OCI-LY1 (cell line): ENCODE results near the gene OLIG2.

Experiments used
- H2AFZ ChIP-seq: fragments of 200-600 bp; sonication (generic), shearing (Covaris generic); 2 replicates; pipeline ENCODE4 v1.6.0; 2014; ENCODE audit warnings: antibody characterized with exemption, mild to moderate bottlenecking, low read length
- H3F3A ChIP-seq: fragments of 200-600 bp; sonication (generic), shearing (Covaris generic); 2 replicates; pipeline ENCODE4 v1.6.0; 2014; ENCODE audit warnings: mild to moderate bottlenecking, antibody characterized with exemption, low read length, moderate library complexity; ENCODE audit not compliant: insufficient read depth
- H3K27ac ChIP-seq: fragments of 200-600 bp; sonication (generic); 2 replicates; pipeline ENCODE4 v1.5.1; 2014; ENCODE audit warnings: low read length, mixed run types, mild to moderate bottlenecking, low read depth; ENCODE audit not compliant: poor library complexity, severe bottlenecking
- H3K27me3 ChIP-seq: fragments of 200-600 bp; sonication (generic); 2 replicates; pipeline ENCODE4 v1.6.0; 2014; ENCODE audit warnings: antibody characterized with exemption, mild to moderate bottlenecking, low read length, moderate library complexity; ENCODE audit not compliant: insufficient read depth
- H3K36me3 ChIP-seq: fragments of 200-600 bp; sonication (generic); 2 replicates; pipeline ENCODE4 v1.6.1; 2014; ENCODE audit warnings: mild to moderate bottlenecking, antibody characterized with exemption, low read length, moderate library complexity, mixed read lengths; ENCODE audit not compliant: insufficient read depth
- H3K4me1 ChIP-seq: fragments of 200-600 bp; sonication (generic); 2 replicates; pipeline ENCODE4 v1.5.1; 2014; ENCODE audit warnings: mild to moderate bottlenecking, low read length, moderate library complexity; ENCODE audit not compliant: insufficient read depth, severe bottlenecking
- H3K4me2 ChIP-seq: fragments of 200-600 bp; sonication (generic), shearing (Covaris generic); 2 replicates; pipeline ENCODE4 v1.6.1; 2014; ENCODE audit warnings: low read length
- H3K4me3 ChIP-seq: fragments of 200-600 bp; sonication (generic); 2 replicates; pipeline ENCODE4 v1.5.1; 2014; ENCODE audit warnings: low read length, low read depth, mild to moderate bottlenecking, mixed read lengths; ENCODE audit not compliant: poor library complexity, severe bottlenecking
- H3K79me2 ChIP-seq: fragments of 200-600 bp; shearing (Covaris generic); 2 replicates; pipeline ENCODE4 v1.6.1; 2016; ENCODE audit warnings: mixed run types, low read length, mixed read lengths; ENCODE audit not compliant: insufficient read depth
- H3K9ac ChIP-seq: fragments of 200-600 bp; sonication (generic), shearing (Covaris generic); 2 replicates; pipeline ENCODE4 v1.6.1; 2014; ENCODE audit warnings: mild to moderate bottlenecking, low read length, mixed read lengths
- H3K9me2 ChIP-seq: fragments of 200-600 bp; sonication (generic), shearing (Covaris generic); 2 replicates; pipeline ENCODE4 v1.6.1; 2014; ENCODE audit warnings: low read depth, mild to moderate bottlenecking, low read length, mixed read lengths
- H3K9me3 ChIP-seq: fragments of 200-600 bp; shearing (Covaris generic); 2 replicates; pipeline ENCODE4 v1.6.1; 2014; ENCODE audit warnings: low read length, mixed read lengths
- H4K20me1 ChIP-seq: fragments of 200-600 bp; sonication (generic), shearing (Covaris generic); 2 replicates; pipeline ENCODE4 v1.6.0; 2016; ENCODE audit warnings: mild to moderate bottlenecking, low read length; ENCODE audit not compliant: insufficient read depth
- EZH2 ChIP-seq: fragments of 200-600 bp; sonication (generic), shearing (Covaris generic); IDR thresholded peaks from 2 replicates; pipeline ENCODE4 v1.8.0; 2017; ENCODE audit warnings: borderline replicate concordance, mixed run types, mild to moderate bottlenecking, antibody characterized with exemption, low read length, moderate library complexity, mixed read lengths
- TF ChIP-seq, protein P1 (sequence below): fragments of 200-600 bp; sonication (generic), shearing (Covaris generic); IDR thresholded peaks from 2 replicates; pipeline ENCODE4 v1.5.1; 2017; ENCODE audit warnings: mild to moderate bottlenecking, antibody characterized with exemption, low read length, moderate library complexity, mixed read lengths

The OLIG2 gene

DNA sequence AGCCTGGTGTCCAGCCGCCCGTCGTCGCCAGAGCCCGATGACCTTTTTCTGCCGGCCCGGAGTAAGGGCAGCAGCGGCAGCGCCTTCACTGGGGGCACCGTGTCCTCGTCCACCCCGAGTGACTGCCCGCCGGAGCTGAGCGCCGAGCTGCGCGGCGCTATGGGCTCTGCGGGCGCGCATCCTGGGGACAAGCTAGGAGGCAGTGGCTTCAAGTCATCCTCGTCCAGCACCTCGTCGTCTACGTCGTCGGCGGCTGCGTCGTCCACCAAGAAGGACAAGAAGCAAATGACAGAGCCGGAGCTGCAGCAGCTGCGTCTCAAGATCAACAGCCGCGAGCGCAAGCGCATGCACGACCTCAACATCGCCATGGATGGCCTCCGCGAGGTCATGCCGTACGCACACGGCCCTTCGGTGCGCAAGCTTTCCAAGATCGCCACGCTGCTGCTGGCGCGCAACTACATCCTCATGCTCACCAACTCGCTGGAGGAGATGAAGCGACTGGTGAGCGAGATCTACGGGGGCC, 1.2 kb downstream of the OLIG2 start:
- Histone ChIP-seq H3K27ac (no peak overlapping the region), H3F3A (no peaks in the 10 kb centered on the region), H3K9me3 (no peaks in the 10 kb centered on the region), H3K4me2 (no peak overlapping the region), H3K36me3 (no peaks in the 10 kb centered on the region), H2AFZ (no peak overlapping the region), H4K20me1 (no peaks in the 10 kb centered on the region), H3K9ac (no peak overlapping the region), H3K79me2 (no peaks in the 10 kb centered on the region), H3K4me1 (no peaks in the 10 kb centered on the region), H3K27me3 (no peaks in the 10 kb centered on the region; the same call in 1 of the 2 replicates), H3K9me2 (no peaks in the 10 kb centered on the region), H3K4me3 (no peak overlapping the region)
- no peak for TF ChIP-seq EZH2
- TF ChIP-seq, protein P1, sequence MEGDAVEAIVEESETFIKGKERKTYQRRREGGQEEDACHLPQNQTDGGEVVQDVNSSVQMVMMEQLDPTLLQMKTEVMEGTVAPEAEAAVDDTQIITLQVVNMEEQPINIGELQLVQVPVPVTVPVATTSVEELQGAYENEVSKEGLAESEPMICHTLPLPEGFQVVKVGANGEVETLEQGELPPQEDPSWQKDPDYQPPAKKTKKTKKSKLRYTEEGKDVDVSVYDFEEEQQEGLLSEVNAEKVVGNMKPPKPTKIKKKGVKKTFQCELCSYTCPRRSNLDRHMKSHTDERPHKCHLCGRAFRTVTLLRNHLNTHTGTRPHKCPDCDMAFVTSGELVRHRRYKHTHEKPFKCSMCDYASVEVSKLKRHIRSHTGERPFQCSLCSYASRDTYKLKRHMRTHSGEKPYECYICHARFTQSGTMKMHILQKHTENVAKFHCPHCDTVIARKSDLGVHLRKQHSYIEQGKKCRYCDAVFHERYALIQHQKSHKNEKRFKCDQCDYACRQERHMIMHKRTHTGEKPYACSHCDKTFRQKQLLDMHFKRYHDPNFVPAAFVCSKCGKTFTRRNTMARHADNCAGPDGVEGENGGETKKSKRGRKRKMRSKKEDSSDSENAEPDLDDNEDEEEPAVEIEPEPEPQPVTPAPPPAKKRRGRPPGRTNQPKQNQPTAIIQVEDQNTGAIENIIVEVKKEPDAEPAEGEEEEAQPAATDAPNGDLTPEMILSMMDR = no peak

DNA sequence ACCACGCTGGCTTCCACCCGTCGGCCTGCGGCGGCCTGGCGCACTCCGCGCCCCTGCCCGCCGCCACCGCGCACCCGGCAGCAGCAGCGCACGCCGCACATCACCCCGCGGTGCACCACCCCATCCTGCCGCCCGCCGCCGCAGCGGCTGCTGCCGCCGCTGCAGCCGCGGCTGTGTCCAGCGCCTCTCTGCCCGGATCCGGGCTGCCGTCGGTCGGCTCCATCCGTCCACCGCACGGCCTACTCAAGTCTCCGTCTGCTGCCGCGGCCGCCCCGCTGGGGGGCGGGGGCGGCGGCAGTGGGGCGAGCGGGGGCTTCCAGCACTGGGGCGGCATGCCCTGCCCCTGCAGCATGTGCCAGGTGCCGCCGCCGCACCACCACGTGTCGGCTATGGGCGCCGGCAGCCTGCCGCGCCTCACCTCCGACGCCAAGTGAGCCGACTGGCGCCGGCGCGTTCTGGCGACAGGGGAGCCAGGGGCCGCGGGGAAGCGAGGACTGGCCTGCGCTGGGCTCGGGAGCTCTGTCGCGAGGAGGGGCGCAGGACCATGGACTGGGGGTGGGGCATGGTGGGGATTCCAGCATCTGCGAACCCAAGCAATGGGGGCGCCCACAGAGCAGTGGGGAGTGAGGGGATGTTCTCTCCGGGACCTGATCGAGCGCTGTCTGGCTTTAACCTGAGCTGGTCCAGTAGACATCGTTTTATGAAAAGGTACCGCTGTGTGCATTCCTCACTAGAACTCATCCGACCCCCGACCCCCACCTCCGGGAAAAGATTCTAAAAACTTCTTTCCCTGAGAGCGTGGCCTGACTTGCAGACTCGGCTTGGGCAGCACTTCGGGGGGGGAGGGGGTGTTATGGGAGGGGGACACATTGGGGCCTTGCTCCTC, 1.9 kb downstream of the OLIG2 start:
- H2AFZ ChIP-seq = no peak overlapping the region
- H4K20me1 ChIP-seq = no peaks in the 10 kb centered on the region
- H3F3A ChIP-seq = no peaks in the 10 kb centered on the region
- no peaks in the 10 kb centered on the region for H3K79me2 ChIP-seq
- no peaks in the 10 kb centered on the region for H3K9me3 ChIP-seq
- TF ChIP-seq EZH2 = no peak
- TF ChIP-seq, protein P1 = no peak
- H3K4me1 ChIP-seq = no peaks in the 10 kb centered on the region
- no peak overlapping the region for H3K4me3 ChIP-seq
- no peak overlapping the region for H3K27ac ChIP-seq
- no peaks in the 10 kb centered on the region; the same call in 1 of the 2 replicates for H3K27me3 ChIP-seq
- no peaks in the 10 kb centered on the region for H3K9me2 ChIP-seq
- H3K36me3 ChIP-seq = no peaks in the 10 kb centered on the region
- no peak overlapping the region for H3K9ac ChIP-seq
- no peak overlapping the region for H3K4me2 ChIP-seq

DNA sequence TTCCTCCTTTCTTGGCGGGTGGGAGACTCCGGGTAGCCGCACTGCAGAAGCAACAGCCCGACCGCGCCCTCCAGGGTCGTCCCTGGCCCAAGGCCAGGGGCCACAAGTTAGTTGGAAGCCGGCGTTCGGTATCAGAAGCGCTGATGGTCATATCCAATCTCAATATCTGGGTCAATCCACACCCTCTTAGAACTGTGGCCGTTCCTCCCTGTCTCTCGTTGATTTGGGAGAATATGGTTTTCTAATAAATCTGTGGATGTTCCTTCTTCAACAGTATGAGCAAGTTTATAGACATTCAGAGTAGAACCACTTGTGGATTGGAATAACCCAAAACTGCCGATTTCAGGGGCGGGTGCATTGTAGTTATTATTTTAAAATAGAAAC, 2.5 kb downstream of the OLIG2 start:
- Histone ChIP-seq H3K79me2 (no peaks in the 10 kb centered on the region), H4K20me1 (no peaks in the 10 kb centered on the region), H3K9me3 (no peaks in the 10 kb centered on the region), H2AFZ (no peak overlapping the region), H3K4me1 (no peaks in the 10 kb centered on the region), H3K27ac (no peak overlapping the region), H3F3A (no peaks in the 10 kb centered on the region), H3K36me3 (no peaks in the 10 kb centered on the region), H3K9me2 (no peaks in the 10 kb centered on the region), H3K4me2 (no peak overlapping the region), H3K9ac (no peak overlapping the region), H3K4me3 (no peak overlapping the region), H3K27me3 (no peaks in the 10 kb centered on the region; the same call in 1 of the 2 replicates)
- TF ChIP-seq EZH2 = no peak
- TF ChIP-seq, protein P1 = no peak
